Mesenchymal stem cell (in vitro differentiated cells and primary cell): Measurements from ENCODE around the gene AKR1D1.

Experiments
- DNase-seq: peaks from one replicate; pipeline ENCODE4 v3.0.0-alpha.2; 2013
- H2AFZ ChIP-seq: one replicate; pipeline ENCODE4 v1.6.1; 2013; ENCODE audit warnings: low read depth, mild to moderate bottlenecking, control low read depth, inconsistent platforms, low read length, moderate library complexity
- H2AK5ac ChIP-seq: 2 replicates; pipeline ENCODE4 v1.6.1; 2013; ENCODE audit warnings: low read length, moderate library complexity, mild to moderate bottlenecking, inconsistent platforms; ENCODE audit not compliant: severe bottlenecking
- H2BK120ac ChIP-seq: one replicate; pipeline ENCODE4 v1.6.1; 2013; ENCODE audit warnings: low read depth, mild to moderate bottlenecking, inconsistent platforms, low read length, moderate library complexity
- H2BK12ac ChIP-seq, 2 experiments: one replicate each; pipeline ENCODE4 v1.6.1; 2013; ENCODE audit warnings: inconsistent platforms in 2 of 2, low read length in 2 of 2, mild to moderate bottlenecking in 2 of 2, moderate library complexity in 2 of 2, control low read depth in 1 of 2
- H2BK15ac ChIP-seq: one replicate; pipeline ENCODE4 v1.6.1; 2013; ENCODE audit warnings: mild to moderate bottlenecking, low read depth, inconsistent platforms; ENCODE audit not compliant: poor library complexity, severe bottlenecking
- H2BK5ac ChIP-seq: 2 replicates; pipeline ENCODE4 v1.6.1; 2013; ENCODE audit warnings: low read depth, mild to moderate bottlenecking, low read length, control low read depth, inconsistent platforms; ENCODE audit not compliant: poor library complexity, severe bottlenecking
- H3K14ac ChIP-seq, 2 experiments: one replicate each; pipeline ENCODE4 v1.6.1; 2013; ENCODE audit warnings: inconsistent platforms in 2 of 2, low read length in 2 of 2, control low read depth in 1 of 2, mild to moderate bottlenecking in 1 of 2, moderate library complexity in 1 of 2
- H3K18ac ChIP-seq, 2 experiments: one replicate each; pipeline ENCODE4 v1.6.1; 2013; ENCODE audit warnings: inconsistent platforms in 2 of 2, low read length in 2 of 2, control low read depth in 1 of 2, low read depth in 1 of 2, mild to moderate bottlenecking in 1 of 2
- H3K23ac ChIP-seq, 2 experiments: one replicate each; pipeline ENCODE4 v1.6.1; 2013; ENCODE audit warnings: inconsistent platforms in 2 of 2, low read length in 2 of 2, mild to moderate bottlenecking in 2 of 2, moderate library complexity in 2 of 2, control low read depth in 1 of 2
- H3K27ac ChIP-seq: 2 replicates; pipeline ENCODE4 v1.5.1; 2013; ENCODE audit warnings: mild to moderate bottlenecking, moderate library complexity, low read length, control low read depth, inconsistent platforms; ENCODE audit not compliant: poor library complexity, severe bottlenecking
- H3K27me3 ChIP-seq, 2 experiments: 2 replicates each; pipeline versions ENCODE4 v1.6.1 to v1.7.0; 2013; ENCODE audit warnings: low read length in 2 of 2, mild to moderate bottlenecking in 2 of 2, moderate library complexity in 2 of 2, control low read depth in 1 of 2, inconsistent platforms in 1 of 2; ENCODE audit not compliant: control insufficient read depth in 1 of 2, insufficient read depth in 1 of 2
- H3K36me3 ChIP-seq, 2 experiments: 2 replicates each; pipeline versions ENCODE4 v1.6.1 to v1.7.0; 2013; ENCODE audit warnings: low read length in 2 of 2, control low read depth in 1 of 2, inconsistent platforms in 1 of 2, low read depth in 1 of 2, mild to moderate bottlenecking in 1 of 2; ENCODE audit not compliant: insufficient read depth in 2 of 2, control insufficient read depth in 1 of 2
- H3K4ac ChIP-seq, 2 experiments: one replicate each; pipeline ENCODE4 v1.6.1; 2013; ENCODE audit warnings: inconsistent platforms in 2 of 2, low read length in 2 of 2, mild to moderate bottlenecking in 2 of 2, moderate library complexity in 2 of 2, control low read depth in 1 of 2, low read depth in 1 of 2
- H3K4me1 ChIP-seq: 2 replicates; pipeline ENCODE4 v1.6.1; 2013; ENCODE audit warnings: low read depth, low read length, control low read depth; ENCODE audit not compliant: control insufficient read depth, insufficient read depth
- H3K4me2 ChIP-seq: 2 replicates; pipeline ENCODE4 v1.6.1; 2013; ENCODE audit warnings: low read length, mild to moderate bottlenecking, inconsistent platforms; ENCODE audit not compliant: poor library complexity, severe bottlenecking
- H3K4me3 ChIP-seq, 2 experiments: 2 replicates each; pipeline versions ENCODE4 v1.5.1 to v1.7.0; 2013; ENCODE audit warnings: low read length in 2 of 2, mild to moderate bottlenecking in 2 of 2, control low read depth in 1 of 2, low read depth in 1 of 2; ENCODE audit not compliant: insufficient read depth in 1 of 2
- H3K79me1 ChIP-seq: replicated peaks from 2 replicates; pipeline ENCODE4 v1.6.1; 2013; ENCODE audit warnings: mild to moderate bottlenecking, control low read depth, low read length, inconsistent platforms; ENCODE audit not compliant: poor library complexity, severe bottlenecking
- H3K9ac ChIP-seq: 2 replicates; pipeline ENCODE4 v1.7.0; 2013; ENCODE audit warnings: mild to moderate bottlenecking, low read length, moderate library complexity
- H3K9me3 ChIP-seq: 2 replicates; pipeline ENCODE4 v1.7.0; 2013; ENCODE audit warnings: mild to moderate bottlenecking, low read length; ENCODE audit not compliant: control insufficient read depth
- H4K8ac ChIP-seq: one replicate; pipeline ENCODE4 v1.6.1; 2013; ENCODE audit warnings: inconsistent platforms, mild to moderate bottlenecking, low read length, moderate library complexity
- H4K91ac ChIP-seq: one replicate; pipeline ENCODE4 v1.6.1; 2013; ENCODE audit warnings: mild to moderate bottlenecking, low read length, inconsistent platforms
- WGBS: methylation state at CpG from one replicate; pipeline ENCODE4 v1.1.7; 2013; ENCODE audit warnings: mixed read lengths; 5-methylcytosine and 5-hydroxymethylcytosine counted together

The AKR1D1 gene

GRCh38 chr7:138079137-138079536 is 2.9 kb downstream of the AKR1D1 start:
- Histone ChIP-seq H3K4me3 (no peak overlapping the region), H3K36me3 (no peaks in the 10 kb centered on the region)

GRCh38 chr7:138081868-138082267 is 5.6 kb downstream of the AKR1D1 start:
- Histone ChIP-seq H3K4ac (no peak overlapping the region), H2BK12ac (no peak overlapping the region), H4K8ac (no peak overlapping the region), H3K4me2 (no peak overlapping the region), H3K18ac (no peak overlapping the region), H3K14ac (no peak overlapping the region), H2BK5ac (no peak overlapping the region), H3K79me1 (no peaks in the 10 kb centered on the region), H3K27ac (no peak overlapping the region), H3K4me1 (peaks cover 2% of the 10 kb centered on the region), H2BK120ac (no peak overlapping the region), H3K27me3 (no peaks in the 10 kb centered on the region), H3K9me3 (no peaks in the 10 kb centered on the region), H3K4me3 (no peak overlapping the region), H2AK5ac (no peak overlapping the region), H4K91ac (no peak overlapping the region), H3K9ac (no peak overlapping the region), H2AFZ (no peak overlapping the region), H3K36me3 (no peaks in the 10 kb centered on the region), H3K23ac (no peak overlapping the region), H2BK15ac (no peak overlapping the region)
- WGBS, result 80% methylated on average over 2 of the region's 4 CpGs
- no peak for DNase-seq

More at GRCh38 chr7:138079137-138079536, 2.9 kb downstream of the AKR1D1 start:
- Histone ChIP-seq H2BK12ac (no peak overlapping the region), H3K14ac (no peak overlapping the region), H4K91ac (no peak overlapping the region), H4K8ac (no peak overlapping the region), H3K4me2 (no peak overlapping the region), H2BK15ac (no peak overlapping the region), H3K9ac (no peak overlapping the region), H3K27ac (no peak overlapping the region), H3K9me3 (peaks cover 8% of the 10 kb centered on the region), H3K18ac (no peak overlapping the region), H3K79me1 (no peaks in the 10 kb centered on the region), H3K23ac (no peak overlapping the region), H2AFZ (no peak overlapping the region), H3K4ac (no peak overlapping the region), H3K27me3 (no peaks in the 10 kb centered on the region), H3K4me1 (peaks cover 2% of the 10 kb centered on the region), H2AK5ac (no peak overlapping the region), H2BK5ac (no peak overlapping the region), H2BK120ac (no peak overlapping the region)
- DNase-seq, result no peak
- WGBS, result no CpG with 5 or more reads among the region's 1 CpG

DNA sequence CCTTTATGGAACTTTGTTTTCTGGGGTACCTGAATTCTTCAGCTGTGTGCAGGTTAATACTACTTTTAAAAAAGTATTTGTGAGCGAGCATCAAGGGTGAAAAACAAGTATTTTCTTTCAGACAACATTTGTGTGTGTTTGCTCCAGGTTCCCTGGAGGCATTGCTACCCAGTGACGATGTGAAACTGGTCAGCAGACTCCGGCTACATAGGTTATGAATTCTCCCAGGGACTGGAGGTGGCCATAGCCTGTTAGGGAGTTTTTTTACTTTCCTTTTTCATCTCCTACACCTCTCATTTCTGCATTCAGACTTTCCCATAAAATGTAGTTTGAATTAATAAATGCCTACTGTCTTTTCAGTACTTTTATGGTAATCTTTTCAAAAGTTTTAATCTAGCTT is 7.6 kb downstream of the AKR1D1 start:
- H3K18ac ChIP-seq, result no peak overlapping the region
- no peaks in the 10 kb centered on the region for H3K9me3 ChIP-seq
- no peak overlapping the region for H2AFZ ChIP-seq
- no peak overlapping the region for H2BK5ac ChIP-seq
- H3K36me3 ChIP-seq, result no peaks in the 10 kb centered on the region
- no peak overlapping the region for H3K4me2 ChIP-seq
- no peak overlapping the region for H4K8ac ChIP-seq
- H4K91ac ChIP-seq, result no peak overlapping the region
- no peak overlapping the region for H3K9ac ChIP-seq
- no peak overlapping the region for H2BK15ac ChIP-seq
- H2AK5ac ChIP-seq, result no peak overlapping the region
- 83% methylated on average over 2 of the region's 3 CpGs for WGBS
- no peaks in the 10 kb centered on the region for H3K27me3 ChIP-seq
- no peaks in the 10 kb centered on the region for H3K4me1 ChIP-seq
- H3K14ac ChIP-seq, result no peak overlapping the region
- H2BK120ac ChIP-seq, result no peak overlapping the region
- H3K4me3 ChIP-seq, result no peak overlapping the region
- no peak overlapping the region for H3K4ac ChIP-seq
- no peak for DNase-seq
- no peak overlapping the region for H3K23ac ChIP-seq
- H3K79me1 ChIP-seq, result no peaks in the 10 kb centered on the region
- H2BK12ac ChIP-seq, result no peak overlapping the region
- H3K27ac ChIP-seq, result no peak overlapping the region

DNA sequence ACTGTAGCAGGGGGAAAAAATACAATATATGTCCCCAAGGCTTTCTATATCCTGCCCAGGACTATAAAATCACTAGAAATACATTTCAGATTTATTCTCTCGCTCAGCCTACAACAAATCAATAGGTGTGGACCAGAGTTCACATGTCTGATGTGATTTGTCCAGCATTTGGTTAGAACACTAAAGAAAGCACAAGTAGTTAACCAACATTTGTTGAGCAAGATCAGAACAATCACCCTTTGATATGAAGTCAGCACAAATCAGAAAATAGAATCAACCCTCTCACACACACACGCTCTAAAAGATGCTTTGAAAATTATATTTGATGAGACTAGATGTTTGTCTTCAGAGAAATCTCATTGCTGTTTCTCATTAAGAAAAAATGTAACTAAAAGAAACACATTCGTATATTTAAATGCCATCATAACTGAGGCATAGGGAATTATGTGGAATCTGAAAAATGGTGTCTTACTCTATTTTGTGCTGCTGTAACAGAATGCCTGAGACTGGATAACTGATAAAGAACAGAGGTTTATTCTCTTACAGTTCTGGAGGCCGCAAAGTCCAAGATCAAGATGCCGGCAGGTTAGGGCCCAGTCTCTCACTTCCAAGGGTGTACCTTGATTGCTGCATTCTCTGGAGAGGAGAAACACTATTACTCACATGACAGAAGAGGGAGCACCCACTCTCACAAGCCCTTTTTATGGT is 10.5 kb downstream of the AKR1D1 start:
- 96% methylated on average over 4 of the region's 5 CpGs for WGBS
- no peak overlapping the region for H2BK12ac ChIP-seq

More for the DNA sequence above, 10.5 kb downstream of the AKR1D1 start:
- Histone ChIP-seq H3K79me1 (no peaks in the 10 kb centered on the region), H2BK5ac (no peak overlapping the region), H3K4me1 (no peaks in the 10 kb centered on the region), H2AK5ac (no peak overlapping the region), H3K18ac (no peak overlapping the region), H3K36me3 (no peaks in the 10 kb centered on the region), H3K9me3 (no peaks in the 10 kb centered on the region), H4K8ac (no peak overlapping the region), H3K4me3 (no peak overlapping the region), H3K4ac (no peak overlapping the region), H2BK120ac (no peak overlapping the region), H4K91ac (no peak overlapping the region), H3K9ac (no peak overlapping the region), H3K27me3 (no peaks in the 10 kb centered on the region), H3K23ac (no peak overlapping the region), H3K14ac (no peak overlapping the region), H2BK15ac (no peak overlapping the region), H2AFZ (no peak overlapping the region), H3K4me2 (no peak overlapping the region), H3K27ac (no peak overlapping the region)
- no peak for DNase-seq
